WTC11 (cell line): ENCODE data around the gene TNFRSF19.

Experiments
- ATF3 ChIP-seq: sonication (generic); formaldehyde crosslinking; conservative IDR thresholded peaks from 2 replicates; pipeline ENCODE4 v1.8.1; 2022; ENCODE audit warnings: mild to moderate bottlenecking, missing genetic modification reagents
- CTCF ChIP-seq: fragments of 200-600 bp; IDR thresholded peaks from 2 replicates; pipeline ENCODE4 v1.8.0; 2022; ENCODE audit warnings: antibody characterized with exemption
- E2F1 ChIP-seq: sonication (generic); formaldehyde crosslinking; IDR thresholded peaks from 2 replicates; pipeline ENCODE4 v1.8.0; 2022; ENCODE audit warnings: mild to moderate bottlenecking, missing genetic modification reagents
- E2F4 ChIP-seq: sonication (generic); formaldehyde crosslinking; IDR thresholded peaks from 2 replicates; pipeline ENCODE4 v1.8.1; 2022; ENCODE audit warnings: low read depth, mild to moderate bottlenecking, moderate library complexity, missing genetic modification reagents, borderline replicate concordance
- FOXJ3 ChIP-seq: sonication (generic); formaldehyde crosslinking; IDR thresholded peaks from 2 replicates; pipeline ENCODE4 v1.9.0; 2021; ENCODE audit warnings: missing genetic modification reagents, mild to moderate bottlenecking, borderline replicate concordance
- FOXP1 ChIP-seq: sonication (generic); formaldehyde crosslinking; IDR thresholded peaks from 2 replicates; pipeline ENCODE4 v1.8.0; 2022; ENCODE audit warnings: missing genetic modification reagents, mild to moderate bottlenecking, moderate library complexity, borderline replicate concordance
- GABPB1 ChIP-seq: sonication (generic); formaldehyde crosslinking; IDR thresholded peaks from 2 replicates; pipeline ENCODE4 v1.8.1; 2023; ENCODE audit warnings: mild to moderate bottlenecking, missing genetic modification reagents
- JUN ChIP-seq: sonication (generic); formaldehyde crosslinking; IDR thresholded peaks from 2 replicates; pipeline ENCODE4 v1.8.0; 2023; ENCODE audit warnings: mild to moderate bottlenecking, missing genetic modification reagents
- MXD4 ChIP-seq: fragments of 250-450 bp; sonication (Bioruptor Pico); IDR thresholded peaks from 2 replicates; pipeline ENCODE4 v1.8.0; 2021; ENCODE audit warnings: mild to moderate bottlenecking, moderate library complexity, borderline replicate concordance
- ZNF281 ChIP-seq: sonication (generic); formaldehyde crosslinking; IDR thresholded peaks from 2 replicates; pipeline ENCODE4 v1.8.0; 2023; ENCODE audit warnings: mild to moderate bottlenecking, missing genetic modification reagents

GRCh38 chr13:23592596-23592995 lies 22.4 kb downstream of the TNFRSF19 start:
- no peak for TF ChIP-seq ATF3 (CRISPR knock-in tag)
- no peak for TF ChIP-seq CTCF
- no peak for TF ChIP-seq FOXP1 (CRISPR knock-in tag)
- TF ChIP-seq E2F1 (CRISPR knock-in tag), result no peak
- no peak for TF ChIP-seq ZNF281 (CRISPR knock-in tag)
- TF ChIP-seq MXD4, result no peak
- no peak for TF ChIP-seq JUN (CRISPR knock-in tag)
- no peak for TF ChIP-seq FOXJ3 (CRISPR knock-in tag)
- TF ChIP-seq E2F4 (CRISPR knock-in tag), result no peak
- no peak for TF ChIP-seq GABPB1 (CRISPR knock-in tag)
